GM18499 (cell line): Measurements from ENCODE around the gene NR3C1.

Source experiments
- ATAC-seq: cut with Tn5 transposase; IDR thresholded peaks from one replicate; pipeline ENCODE4 v1.9.1; 2021; ENCODE audit warnings: moderate number of reproducible peaks; ENCODE audit not compliant: insufficient read depth, unreplicated experiment

The NR3C1 gene

DNA sequence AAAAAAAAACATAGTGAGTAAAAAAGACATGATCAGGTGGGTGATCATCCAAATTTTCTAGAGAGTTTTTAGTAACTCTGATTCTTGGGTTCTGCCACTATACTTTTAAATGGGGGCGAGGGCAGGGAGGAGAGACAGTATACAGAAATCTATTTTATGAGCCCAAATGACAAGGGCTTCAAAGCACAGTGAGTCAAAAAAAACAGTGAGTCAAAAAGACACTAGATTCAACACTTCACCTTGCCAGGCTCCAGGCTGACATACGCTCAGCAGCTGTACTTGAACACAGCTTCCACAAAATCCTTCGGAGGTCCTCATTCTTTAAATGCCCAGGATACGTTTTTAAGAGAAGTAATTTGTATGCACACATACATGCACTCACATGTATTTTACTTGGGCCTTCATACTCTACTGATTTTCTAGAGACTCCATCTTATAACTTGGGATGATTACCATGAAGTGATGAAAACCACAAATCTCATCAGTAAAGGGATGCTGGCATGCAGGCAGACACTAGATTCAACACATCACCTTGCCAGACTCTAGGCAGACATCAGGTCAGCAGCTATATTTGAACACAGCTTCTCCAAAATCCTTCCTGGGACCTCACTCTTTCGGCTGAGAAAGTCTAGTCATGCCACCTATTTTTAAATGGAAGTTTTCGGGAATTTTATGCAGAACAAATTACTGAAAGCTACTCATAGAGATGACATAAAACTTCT, 28.8 kb downstream of the NR3C1 start:
- no peak for ATAC-seq

DNA sequence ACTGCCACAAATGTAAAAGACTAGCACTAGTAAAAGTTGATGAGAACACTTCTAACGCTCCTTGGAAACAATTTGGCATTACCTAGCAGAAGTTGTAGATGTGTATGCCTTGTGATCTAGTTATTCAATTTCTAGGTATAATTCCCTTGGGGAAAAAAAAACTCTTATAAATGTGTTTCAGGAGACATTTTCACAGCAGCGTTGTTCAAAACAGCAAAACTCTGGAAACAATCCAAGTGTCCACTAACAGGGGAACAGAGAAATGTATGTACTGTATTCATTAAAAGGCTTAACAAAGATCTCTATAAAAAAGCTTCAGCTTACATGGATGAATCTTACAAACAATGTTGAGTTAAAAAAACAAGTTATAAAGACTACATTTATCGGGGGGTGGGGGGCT, 30.4 kb downstream of the NR3C1 start:
- ATAC-seq, result no peak

DNA sequence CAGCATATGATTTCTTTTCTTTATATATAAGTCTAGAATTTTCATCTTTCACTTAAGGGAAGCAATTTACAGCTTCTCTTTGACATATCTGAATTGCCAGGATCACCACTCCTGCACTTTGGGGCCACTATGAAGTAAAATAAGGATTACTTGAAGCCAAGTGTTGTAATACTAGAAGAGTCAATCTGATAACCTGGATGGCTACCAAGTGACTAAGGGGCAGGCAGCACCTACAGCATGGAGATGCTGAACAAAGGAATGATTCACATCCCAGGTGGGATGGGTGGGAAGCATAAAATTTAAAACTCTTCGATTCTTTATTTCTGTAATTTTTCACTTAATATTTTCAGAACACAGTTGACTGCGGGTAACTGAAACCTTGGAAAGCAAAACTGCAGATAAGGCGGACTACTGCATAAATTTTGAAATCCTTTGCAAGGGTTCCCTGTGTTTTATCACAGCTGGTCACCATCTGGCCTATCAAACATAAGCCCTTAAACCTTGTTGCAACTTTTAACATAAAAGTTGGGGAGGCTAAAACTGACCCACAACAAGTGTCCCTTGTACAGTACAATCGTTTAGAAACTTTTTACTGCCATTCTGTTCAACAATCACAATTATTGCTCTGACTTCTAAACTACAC, 31.2 kb downstream of the NR3C1 start:
- no peak for ATAC-seq

DNA sequence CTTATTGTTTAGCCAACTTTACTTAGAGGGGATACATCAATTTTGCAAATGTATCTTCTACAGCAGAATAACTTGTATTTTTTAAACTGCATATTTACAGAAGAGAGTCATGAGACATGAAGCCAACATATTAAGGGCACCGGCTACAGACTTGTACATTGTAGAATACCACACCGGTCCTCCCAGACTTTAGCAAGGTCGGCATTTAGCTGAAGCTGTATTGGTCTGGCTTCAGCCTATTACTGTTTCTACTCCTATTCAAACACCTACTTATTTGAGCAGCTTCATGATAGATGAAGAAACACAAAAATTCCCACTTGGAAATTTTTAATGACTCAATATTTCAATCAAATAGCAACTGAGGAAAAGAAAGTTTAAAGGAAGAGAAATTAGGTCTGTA, 33.0 kb downstream of the NR3C1 start:
- no peak for ATAC-seq

DNA sequence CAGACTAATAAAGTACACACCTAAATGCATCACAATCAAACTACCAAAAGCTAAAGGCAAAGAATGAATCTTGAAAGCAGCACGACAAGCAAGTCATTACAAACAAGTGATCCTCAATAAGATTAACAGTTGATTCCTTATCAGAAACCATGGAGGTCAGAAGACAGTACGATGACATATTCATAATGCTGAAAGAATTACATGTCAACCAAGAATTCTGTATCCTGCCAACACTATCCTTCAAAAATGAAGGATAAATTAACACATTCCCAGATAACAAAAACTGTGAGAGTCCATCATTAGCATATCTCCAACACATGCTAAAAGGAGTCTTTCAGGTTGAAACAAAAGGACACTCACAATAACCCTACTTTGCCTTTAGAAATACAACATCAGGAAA, 39.4 kb downstream of the NR3C1 start:
- ATAC-seq, result no peak

DNA sequence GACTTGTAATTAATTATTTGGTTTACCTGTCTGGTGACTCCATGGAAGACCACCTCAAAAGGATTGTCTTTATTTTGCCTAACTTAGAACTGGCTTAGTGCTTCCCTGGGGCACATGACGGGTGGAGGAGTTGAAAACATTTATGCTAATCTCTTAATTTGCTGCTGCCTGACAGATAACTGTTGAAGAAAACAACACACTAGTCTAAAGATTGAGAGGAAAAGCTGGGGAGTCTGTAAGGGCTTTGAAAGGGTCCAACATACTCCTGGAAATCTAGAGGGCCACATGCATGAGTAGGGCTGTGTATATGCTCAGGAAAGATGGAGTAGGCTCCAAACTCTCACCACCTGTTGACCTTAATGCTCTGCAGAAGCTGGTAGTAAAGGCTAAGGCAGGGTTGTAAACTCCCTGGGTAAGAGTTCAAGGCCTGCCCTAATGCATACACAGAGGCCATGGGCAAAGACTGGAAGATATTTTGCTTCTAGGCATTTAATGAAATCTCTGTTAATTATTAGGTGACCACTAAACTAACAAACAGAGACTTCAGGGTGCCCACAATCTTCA, 40.7 kb downstream of the NR3C1 start:
- no peak for ATAC-seq

DNA sequence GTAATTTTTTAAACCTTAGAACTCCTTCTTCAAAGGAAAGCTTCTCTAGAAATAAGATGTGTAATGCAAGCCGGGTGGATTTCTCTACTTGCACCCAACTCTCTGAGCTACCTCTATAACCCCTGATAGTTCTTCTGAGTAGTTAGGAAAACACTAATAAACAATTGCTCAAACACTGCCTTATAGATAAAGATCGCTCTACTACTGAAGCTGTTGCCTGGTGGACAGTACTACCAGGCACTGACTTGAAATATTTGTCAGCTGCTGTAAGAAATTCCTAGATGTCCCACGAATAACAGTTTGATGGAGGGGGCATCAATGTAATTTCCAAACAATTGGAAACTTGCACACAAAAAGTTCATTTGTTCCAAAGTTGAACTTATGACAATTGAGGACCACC, 42.0 kb downstream of the NR3C1 start:
- ATAC-seq, result no peak

DNA sequence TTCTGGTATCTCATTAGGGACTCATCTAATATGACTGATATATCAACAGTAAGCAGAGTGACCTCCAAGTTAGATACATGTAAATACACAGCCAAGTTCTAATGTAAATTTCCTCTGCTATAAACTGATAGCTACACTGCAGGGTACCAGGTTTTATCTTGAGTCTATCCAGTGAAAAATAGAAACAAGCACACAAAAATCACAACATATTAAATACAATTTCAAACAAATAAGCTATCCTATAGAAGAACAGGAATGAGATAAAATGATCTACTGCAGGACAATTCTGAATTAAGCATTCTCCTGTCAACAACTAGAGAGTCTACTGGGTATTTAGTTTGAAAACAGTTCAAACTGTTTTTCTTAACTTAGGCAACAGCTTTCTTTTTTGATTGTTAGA, 42.7 kb downstream of the NR3C1 start:
- no peak for ATAC-seq

DNA sequence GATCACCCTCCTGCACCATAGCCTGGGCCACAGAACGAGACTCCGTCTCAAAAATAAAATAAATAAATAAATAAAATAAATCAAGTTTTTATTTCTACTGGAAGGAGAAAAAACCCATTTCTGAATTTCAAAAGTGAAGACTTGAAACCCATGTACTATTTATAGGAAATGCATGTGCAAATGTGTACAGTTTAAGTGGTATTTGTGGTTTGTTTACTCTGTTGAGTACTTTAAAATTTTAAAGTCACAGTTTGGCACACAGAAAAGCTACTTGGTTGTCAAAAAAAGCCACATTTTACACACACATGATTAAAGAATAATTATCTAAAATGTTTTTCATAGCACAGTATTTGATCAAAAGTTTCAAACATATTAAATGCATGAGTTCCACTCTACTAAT, 43.6 kb downstream of the NR3C1 start:
- no peak for ATAC-seq

DNA sequence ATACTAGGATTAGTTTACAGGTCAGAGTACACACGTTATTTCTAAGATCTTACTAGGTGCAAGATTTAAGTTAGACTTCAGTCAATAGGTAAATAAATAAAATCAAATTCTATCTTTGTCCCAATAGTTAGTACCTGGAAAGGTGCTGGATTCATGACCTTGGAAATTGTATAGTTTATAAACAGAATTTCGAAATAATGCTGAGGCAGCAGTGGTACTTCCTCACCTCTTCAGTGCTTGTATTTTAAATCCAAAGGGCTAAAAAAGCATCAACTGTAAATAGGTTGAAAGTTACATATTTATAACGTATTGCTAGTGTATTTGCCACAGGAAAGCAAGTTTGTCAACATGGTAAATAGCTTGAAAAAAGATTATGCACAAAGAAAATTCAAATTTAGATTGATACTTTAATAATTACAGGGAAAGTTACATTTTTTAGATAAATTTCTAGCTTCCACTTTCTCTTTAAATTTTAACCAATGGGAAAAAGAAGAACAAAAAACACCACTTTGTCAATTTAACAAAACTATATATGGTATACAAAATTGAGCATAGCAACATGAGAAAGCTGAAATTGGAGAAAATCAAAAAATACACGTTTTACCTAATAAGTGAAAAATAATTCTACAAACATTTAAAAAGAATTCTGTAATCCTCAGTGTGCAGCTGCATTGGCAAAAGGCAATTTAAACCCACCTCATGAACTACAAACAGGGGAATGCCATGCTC, 46.5 kb downstream of the NR3C1 start:
- ATAC-seq, result no peak

DNA sequence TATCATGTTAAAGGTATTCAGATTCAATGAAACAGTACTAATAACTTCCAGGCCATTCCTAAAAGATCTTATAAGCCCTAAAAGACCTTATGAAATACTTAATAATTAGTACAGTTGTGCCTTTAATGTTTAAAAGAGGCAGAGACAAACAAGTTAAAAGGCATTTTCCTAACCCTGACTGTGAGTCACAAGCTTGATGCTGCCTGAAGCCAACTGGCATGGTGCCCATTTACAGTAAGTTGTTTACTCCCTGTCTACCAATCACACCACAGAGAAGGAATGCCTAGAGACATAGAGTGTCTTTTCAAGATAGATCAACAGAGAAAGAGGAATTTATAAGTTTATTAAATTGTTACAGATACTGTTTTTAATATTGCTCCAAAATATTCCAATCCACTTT, 47.8 kb downstream of the NR3C1 start:
- no peak for ATAC-seq

DNA sequence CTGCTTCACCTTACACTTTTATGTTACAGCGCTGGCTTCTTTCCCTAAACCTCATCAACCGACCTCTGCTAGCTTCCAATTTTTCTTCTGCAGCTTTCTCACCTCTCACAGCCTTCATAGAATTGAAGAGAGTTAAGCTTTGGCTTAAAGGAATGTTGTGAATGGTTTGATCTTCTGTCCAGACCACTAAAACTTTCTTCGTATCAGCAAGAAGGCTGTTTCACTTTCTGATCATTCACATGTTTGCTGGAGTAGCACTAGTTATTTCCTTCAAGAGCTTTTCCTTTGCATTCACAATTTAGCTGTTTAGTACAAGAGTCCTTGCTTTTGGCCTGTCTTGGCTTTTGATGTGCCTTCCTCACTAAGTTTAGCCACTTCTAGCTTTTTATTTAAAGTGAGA, 49.5 kb downstream of the NR3C1 start:
- ATAC-seq, result no peak

DNA sequence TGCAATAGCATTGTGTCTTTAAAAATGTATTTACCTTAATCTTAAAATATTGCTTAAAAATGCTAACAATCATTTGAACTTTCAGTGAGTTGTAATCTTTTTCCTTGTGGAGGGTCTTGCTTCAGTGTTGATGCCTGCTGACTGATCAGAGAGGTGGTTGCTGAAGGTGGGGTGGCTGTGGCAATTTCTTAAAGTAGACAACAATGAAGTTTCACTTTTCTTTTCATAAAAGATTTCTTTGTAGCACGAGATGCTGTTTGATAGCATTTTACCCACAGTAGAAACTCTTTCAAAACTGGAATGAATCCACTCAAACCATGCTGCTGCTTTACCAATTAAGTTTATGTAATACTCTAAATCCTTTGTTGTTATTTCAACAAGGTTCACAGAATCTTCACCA, 50.8 kb downstream of the NR3C1 start:
- ATAC-seq, result no peak

DNA sequence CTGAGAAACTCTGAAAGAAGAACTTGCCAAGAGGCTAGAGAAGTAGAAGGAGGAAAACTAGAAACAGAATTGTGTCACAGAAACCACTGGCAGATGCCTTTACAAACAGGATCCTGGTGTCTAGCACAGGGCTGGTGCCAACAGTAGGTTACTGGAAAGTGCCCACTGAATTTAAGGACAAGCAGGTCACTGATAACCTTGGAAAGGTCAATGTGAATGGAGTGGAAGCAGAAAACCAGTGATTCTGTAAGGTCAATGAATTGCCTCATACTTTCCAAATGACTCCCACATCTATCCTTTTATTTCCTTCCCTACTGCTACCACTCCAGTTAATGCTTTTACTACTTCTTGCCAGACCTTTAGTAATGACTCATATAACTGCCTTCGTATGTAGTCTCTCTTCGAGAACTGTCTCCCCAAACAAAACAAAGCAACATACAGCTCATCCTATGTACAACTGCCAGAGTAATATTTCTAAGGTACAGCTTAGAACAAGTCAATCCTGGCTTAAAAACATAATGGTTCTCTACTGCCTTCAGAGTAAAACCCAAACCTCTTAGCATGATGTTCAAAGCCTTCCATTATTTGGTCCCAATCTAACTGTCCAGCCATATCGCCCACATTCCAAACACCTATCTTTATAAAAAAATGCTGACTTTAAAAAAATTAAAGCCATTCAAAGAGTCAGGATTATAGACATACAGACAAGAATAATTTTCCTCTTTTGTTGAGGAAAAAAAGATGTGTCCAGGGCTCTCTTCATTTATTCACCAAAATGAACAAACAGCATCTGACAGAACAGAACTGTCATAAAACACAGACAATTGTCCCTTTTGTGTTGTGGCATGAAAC, 52.5 kb downstream of the NR3C1 start:
- ATAC-seq, result peak; percentile 35

DNA sequence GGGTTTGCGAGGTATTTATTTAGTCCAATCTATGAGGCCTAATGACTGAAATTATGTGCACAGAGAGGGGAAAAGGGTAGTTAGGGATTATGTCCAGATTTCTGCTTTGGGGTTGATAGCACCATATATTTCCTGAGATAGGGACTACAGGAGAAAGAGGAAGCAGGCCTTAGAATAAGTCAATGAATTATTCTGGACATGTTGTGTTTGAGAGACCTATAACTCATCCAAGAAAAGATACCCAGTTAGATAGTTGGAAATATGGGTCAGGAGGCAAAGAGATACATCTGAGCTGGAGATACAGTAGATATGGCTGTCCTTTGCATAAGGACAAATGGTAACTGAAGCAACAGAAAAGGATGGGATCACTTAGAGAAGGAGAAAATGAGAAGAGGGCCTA, 53.1 kb downstream of the NR3C1 start:
- no peak for ATAC-seq

DNA sequence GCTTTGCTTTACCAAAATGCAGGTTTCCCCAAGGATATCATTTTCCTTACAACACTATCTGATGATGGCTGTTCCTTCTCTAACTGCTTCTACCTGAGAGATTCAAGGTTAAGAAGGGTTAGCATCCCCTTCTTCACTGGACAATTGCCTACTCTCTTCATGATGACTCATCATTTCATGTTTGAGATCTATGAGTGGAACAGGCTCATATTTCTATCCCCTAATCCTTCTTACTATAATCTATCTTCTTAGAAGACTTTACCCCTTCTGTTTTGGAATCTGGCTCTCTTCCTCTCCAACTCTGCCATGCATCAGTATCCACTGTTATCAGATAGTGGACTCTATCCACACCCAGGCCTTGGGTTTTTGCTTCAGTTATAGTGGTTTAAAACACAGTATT, 54.3 kb downstream of the NR3C1 start:
- no peak for ATAC-seq

DNA sequence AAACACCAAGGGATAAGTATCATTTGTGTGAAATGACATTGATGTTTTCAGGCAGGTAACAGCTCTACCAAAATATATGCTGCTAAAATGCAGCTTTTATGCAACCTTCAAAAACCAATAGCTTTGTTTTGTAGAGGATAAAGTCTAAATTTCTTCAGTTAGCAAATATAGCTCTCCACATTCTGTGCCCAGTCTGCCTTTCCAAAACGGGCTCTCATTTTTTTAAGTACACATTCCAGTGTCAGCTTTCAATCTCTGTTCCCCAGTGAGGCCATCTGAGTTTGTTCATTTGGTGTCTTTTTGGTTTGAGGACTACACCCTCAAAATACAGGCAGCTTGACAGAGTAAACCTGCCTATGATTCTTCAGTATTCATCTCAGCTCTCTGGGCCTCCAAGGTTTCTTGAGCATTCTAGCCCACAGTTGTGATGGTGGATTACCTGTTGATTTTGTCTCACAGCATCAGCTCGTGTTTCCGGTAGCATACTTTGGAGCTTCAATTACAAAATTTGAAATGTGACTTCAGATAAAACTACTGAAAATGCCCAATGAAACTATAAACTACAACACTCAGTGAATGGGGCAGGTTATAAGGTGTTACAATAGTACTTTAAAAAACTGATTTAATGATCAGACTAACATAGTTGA, 55.7 kb downstream of the NR3C1 start:
- ATAC-seq, result no peak

DNA sequence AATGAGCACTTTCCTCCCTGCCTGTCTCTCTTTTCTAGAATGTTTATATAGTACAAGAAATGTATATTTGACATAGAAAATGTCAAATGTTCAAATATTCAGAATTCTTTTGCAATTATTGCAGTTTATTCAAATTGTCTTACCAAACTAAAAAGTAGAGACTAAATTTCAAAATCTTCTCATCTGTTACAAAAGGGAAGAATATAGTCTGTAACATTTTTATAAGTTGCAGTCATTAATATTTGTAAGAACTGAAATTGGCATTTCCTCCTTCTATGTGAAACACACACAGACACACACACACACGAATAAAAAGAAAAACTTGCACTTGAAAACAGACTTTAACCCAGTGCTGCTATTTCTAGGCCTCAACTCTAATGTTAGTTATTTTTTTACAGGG, 56.4 kb downstream of the NR3C1 start:
- no peak for ATAC-seq

DNA sequence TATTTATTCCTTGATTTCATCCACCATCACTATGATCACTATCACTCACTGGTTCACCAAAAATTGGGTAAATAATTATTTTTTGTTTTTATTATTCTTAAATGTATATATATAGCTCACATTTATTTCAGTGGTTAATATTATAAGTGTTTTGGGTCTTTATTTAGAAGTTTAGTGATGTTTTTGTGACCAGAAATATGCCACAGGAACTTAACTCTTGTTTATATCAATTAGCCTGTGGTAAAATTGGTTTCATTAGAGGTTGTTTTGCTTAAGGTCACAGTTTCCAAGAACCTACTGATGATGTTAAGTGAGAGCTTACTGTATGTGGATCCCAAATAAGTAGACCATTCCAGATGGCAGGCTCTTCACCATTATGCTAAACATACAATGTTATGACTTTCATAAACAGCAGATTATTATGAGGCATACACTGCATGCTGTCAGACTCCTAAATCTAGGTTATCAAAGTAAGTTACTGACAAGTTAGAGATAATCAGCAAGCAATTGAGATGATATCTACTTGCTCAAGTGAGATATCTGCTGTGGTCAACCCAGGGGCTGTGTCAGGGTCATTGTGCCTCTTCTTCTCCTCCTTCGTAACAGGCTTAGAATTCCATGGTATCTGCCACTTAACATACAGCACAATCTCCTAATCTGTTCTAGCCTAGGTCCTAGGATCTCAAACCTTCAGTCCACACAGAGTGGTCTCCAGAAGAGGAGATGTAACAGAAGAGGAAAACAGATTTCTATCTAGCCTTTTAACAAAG, 57.6 kb downstream of the NR3C1 start:
- no peak for ATAC-seq
